GM10248 (cell line): ENCODE results near the gene PTPRG.

Source experiments
- CTCF ChIA-PET: fragments of 300-600 bp; sonication (Branson Sonifier 250); formaldehyde crosslinking; extraction: SDS; loops from one replicate; lab custom pipeline; 2021; ENCODE audit warnings: antibody characterized with exemption; lab: Yijun Ruan, JAX
- POLR2A ChIA-PET: fragments of 350-650 bp; sonication (Branson Sonifier 250); formaldehyde crosslinking; extraction: SDS; loops from one replicate; lab custom pipeline; 2020; ENCODE audit warnings: antibody characterized with exemption; lab: Yijun Ruan, JAX
- DNase-seq: peaks from one replicate; pipeline ENCODE4 v3.0.0; 2012; ENCODE audit errors: extremely low spot score
- TF ChIP-seq, protein P1 (sequence below): IDR thresholded peaks from 2 replicates; pipeline ENCODE4 v1.5.1; 2012; ENCODE audit warnings: mild to moderate bottlenecking, low read depth; ENCODE audit errors: extremely low read depth, missing control alignments, control extremely low read depth

Gene PTPRG

GRCh38 chr3:62039586-62039985 is 478.2 kb downstream of the PTPRG start:
- CTCF ChIA-PET: no interaction called here
- POLR2A ChIA-PET: no interaction called here
- TF ChIP-seq, protein P1, sequence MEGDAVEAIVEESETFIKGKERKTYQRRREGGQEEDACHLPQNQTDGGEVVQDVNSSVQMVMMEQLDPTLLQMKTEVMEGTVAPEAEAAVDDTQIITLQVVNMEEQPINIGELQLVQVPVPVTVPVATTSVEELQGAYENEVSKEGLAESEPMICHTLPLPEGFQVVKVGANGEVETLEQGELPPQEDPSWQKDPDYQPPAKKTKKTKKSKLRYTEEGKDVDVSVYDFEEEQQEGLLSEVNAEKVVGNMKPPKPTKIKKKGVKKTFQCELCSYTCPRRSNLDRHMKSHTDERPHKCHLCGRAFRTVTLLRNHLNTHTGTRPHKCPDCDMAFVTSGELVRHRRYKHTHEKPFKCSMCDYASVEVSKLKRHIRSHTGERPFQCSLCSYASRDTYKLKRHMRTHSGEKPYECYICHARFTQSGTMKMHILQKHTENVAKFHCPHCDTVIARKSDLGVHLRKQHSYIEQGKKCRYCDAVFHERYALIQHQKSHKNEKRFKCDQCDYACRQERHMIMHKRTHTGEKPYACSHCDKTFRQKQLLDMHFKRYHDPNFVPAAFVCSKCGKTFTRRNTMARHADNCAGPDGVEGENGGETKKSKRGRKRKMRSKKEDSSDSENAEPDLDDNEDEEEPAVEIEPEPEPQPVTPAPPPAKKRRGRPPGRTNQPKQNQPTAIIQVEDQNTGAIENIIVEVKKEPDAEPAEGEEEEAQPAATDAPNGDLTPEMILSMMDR: no peak
- DNase-seq: no peak

DNA sequence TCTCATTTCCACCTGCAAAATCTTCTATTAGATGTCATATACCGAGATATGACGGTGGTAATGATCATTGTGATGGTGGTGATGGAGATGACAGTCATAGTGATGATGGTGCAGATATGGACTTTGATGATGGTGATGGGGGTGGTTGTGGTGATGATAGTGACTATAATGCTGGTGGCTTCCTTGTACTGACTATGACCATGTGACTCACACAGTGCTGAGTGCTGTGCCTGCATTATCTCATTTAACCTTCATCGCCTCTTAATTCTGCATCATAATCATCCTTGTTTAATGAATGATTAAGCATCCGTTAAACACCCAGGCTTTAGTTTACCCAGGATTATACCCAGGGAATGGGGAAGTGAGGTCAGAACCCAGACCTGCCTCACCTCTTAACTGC is 480.3 kb downstream of the PTPRG start:
- TF ChIP-seq, protein P1: no peak
- POLR2A ChIA-PET: no interaction called here
- no peak for DNase-seq
- CTCF ChIA-PET: no interaction called here

GRCh38 chr3:62044874-62045411 is 483.6 kb downstream of the PTPRG start:
- TF ChIP-seq, protein P1: no peak
- DNase-seq: no peak
- ChIA-PET CTCF (interaction anchor here (0.8 to 1.2 kb wide), 5 partner anchors 8 to 72 kb away, joined by 3 to 4 read pairs (median 3); no protein-coding TSS in a partner anchor), POLR2A (no interaction called here)

DNA sequence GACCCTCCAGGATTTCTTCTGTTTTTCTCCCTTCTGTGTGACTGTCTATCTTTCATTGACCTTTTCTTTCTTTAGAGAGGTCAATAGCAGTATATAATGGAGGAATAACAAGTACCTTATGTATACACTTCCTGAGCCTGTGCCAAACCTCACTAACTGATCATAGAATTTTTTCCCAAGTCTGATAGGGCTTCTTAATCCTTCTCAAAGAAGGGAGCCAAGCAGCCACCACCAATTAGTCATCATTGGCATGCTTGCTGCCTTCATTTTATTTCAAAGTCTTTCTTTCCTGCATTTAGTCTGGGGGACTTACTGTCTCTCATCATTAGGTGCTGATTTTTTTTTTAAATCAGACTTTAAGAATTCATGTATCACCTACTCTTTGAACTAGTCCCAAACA is 485.0 kb downstream of the PTPRG start:
- no peak for DNase-seq
- POLR2A ChIA-PET: no interaction called here
- CTCF ChIA-PET: interaction anchor here (1.2 kb wide), 1 partner anchor 17 kb away, joined by 3 read pairs; no protein-coding TSS in a partner anchor
- TF ChIP-seq, protein P1: no peak

DNA sequence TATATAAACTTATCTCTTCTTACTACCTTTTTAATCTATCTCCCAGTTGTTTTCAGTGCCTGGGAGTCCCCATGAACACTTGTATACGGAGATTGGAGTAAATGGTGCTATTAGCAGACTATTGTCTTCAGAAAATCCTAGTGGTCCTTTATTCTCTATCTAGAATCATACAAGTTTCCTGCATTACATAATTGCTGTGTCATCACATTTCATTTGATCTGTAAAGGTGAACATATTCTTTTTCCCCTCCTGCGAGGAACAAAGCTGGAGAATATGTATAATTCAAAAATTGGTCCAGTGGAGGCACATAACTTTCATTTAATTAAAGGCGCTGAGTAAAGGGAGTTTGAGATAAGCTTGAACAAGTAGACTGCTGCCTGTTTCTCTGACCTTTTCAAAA is 487.2 kb downstream of the PTPRG start:
- no peak for DNase-seq
- CTCF ChIA-PET: no interaction called here
- POLR2A ChIA-PET: no interaction called here
- TF ChIP-seq, protein P1: no peak

- no peak for DNase-seq
- ChIA-PET CTCF (no interaction called here), POLR2A (no interaction called here)
- TF ChIP-seq, protein P1: no peak
These were observed 487.7 kb downstream of the PTPRG start for GRCh38 chr3:62049033-62049432.
